ENCODE measurements around the gene POLR3A.
"Not testable (repeated sequence)": the region's sequence is repeated elsewhere in the genome, so short reads cannot be mapped to it uniquely, and the experiment has no call there.

Gene POLR3A

DNA sequence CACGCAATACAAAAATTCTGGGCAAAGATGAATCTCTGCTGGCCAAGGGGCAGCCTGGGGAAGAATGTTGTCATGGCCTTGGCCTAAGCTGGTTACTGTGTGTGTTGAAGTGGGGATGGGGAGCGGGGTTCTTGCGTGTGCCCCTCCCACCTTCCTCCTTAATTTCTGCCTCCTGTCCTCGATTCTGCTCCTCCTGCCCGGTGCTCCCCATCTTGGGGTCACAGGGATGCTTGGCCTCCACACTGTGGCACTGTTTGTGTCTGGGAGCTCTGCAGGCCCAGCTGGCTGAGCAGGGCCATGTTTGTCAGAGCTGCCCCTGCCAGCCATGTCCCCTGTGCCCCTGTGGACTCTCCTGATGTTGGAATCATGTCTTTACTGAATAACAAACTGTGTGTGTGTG lies 41.4 kb upstream of the POLR3A start:
- no peak for DNase-seq (ENCODE audit: low read depth, low spot score)
- TF ChIP-seq, protein P1, sequence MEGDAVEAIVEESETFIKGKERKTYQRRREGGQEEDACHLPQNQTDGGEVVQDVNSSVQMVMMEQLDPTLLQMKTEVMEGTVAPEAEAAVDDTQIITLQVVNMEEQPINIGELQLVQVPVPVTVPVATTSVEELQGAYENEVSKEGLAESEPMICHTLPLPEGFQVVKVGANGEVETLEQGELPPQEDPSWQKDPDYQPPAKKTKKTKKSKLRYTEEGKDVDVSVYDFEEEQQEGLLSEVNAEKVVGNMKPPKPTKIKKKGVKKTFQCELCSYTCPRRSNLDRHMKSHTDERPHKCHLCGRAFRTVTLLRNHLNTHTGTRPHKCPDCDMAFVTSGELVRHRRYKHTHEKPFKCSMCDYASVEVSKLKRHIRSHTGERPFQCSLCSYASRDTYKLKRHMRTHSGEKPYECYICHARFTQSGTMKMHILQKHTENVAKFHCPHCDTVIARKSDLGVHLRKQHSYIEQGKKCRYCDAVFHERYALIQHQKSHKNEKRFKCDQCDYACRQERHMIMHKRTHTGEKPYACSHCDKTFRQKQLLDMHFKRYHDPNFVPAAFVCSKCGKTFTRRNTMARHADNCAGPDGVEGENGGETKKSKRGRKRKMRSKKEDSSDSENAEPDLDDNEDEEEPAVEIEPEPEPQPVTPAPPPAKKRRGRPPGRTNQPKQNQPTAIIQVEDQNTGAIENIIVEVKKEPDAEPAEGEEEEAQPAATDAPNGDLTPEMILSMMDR (IDR thresholded peaks at IDR 0.05; ENCODE audit: insufficient read depth, low read length, missing control alignments): no peak
- H3K4me3 ChIP-seq (ENCODE audit: low read depth, low read length): no peak overlapping the region
- ChIA-PET CTCF (interaction anchor here (1.9 kb wide), 1 partner anchor 24 kb away, joined by 6 read pairs; no protein-coding TSS in a partner anchor), POLR2A (interaction anchor here (0.6 kb wide), 1 partner anchor 25 kb away, joined by 3 read pairs; no protein-coding TSS in a partner anchor)

DNA sequence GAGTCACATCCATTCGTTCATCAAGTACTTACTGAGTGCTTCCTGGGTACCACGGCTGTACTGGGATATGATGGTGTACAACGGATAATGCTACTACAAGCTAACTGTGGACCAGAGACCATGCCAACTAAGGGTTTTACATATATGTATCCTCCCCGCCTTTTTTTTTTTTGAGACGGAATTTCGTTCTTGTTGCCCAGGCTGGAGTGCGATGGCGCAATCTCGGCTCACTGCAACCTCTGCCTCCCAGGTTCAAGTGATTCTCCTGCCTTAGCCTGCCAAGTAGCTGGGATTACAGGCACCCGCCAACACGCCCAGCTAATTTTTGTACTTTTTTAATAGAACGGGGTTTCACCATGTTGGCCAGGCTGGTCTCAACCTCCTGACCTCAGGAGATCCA lies 40.7 kb upstream of the POLR3A start:
- H3K4me3 ChIP-seq (ENCODE audit: low read depth, low read length); DNase-seq (ENCODE audit: low read depth, low spot score); POLR2A ChIA-PET: not testable (repeated sequence)
- CTCF ChIA-PET: interaction anchor here (1.9 kb wide), 1 partner anchor 23 kb away, joined by 6 read pairs; no protein-coding TSS in a partner anchor

DNA sequence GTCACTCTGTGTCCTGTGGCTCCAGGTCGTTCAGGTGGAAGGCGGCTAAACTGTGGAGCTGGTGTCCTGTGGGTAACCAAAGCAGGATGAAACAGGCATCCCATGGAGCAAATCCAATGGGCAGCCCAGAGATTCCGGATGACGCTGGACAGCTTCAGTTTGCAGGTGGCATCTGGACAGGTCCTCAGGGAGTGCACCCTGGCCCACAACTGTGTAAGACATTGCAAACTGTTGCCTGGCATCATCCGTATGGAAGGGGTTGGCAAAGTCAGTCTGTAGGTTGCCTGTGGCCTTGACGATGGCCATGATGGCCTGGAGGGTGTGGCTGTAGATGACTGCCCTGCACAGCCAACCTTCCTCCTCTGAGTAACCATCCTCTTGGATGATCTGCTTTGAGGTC lies 39.8 kb upstream of the POLR3A start:
- DNase-seq (ENCODE audit: low read depth, low spot score): no peak
- TF ChIP-seq, protein P1 (IDR thresholded peaks at IDR 0.05; ENCODE audit: insufficient read depth, low read length, missing control alignments): no peak
- H3K4me3 ChIP-seq (ENCODE audit: low read depth, low read length): no peak overlapping the region
- ChIA-PET POLR2A (no interaction called here), CTCF (interaction anchor here (0.9 kb wide), 1 partner anchor 22 kb away, joined by 4 read pairs; no protein-coding TSS in a partner anchor)

DNA sequence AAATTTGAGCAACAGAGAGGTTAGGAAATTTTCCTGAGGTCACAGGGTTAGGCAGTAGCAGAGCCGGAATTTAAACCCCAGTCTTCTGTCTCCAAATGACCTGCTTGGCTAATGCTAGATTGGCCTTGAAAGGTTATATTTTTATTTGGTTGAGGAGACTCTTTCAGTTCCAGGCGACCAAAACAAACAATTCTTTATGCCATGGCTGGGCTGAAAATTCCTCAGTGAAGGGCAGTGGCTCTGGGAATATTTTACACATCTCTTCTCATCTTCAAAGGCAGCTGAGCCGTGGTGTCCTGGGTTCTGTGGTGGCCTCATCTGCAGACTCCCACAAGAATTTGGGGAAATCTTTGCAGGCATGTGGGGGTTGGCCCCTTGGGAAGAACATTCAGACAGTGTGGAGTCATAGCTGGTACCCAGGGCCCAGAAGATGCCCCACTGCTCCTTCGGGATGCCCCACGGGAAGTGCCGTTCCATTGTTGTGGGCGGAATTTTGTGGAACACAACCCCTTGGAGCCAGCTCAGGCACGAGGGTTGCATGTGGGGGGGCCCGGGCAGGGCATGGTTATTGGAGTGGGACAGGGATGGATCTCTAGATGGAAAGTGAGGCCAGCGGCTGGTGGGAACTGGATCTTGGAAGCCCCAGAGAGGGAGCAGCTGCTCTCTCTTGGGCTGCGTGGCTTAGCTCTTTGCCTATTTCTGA lies 37.6 kb upstream of the POLR3A start:
- TF ChIP-seq, protein P1 (IDR thresholded peaks at IDR 0.05; ENCODE audit: insufficient read depth, low read length, missing control alignments): no peak
- H3K4me3 ChIP-seq (ENCODE audit: low read depth, low read length): no peak overlapping the region
- no peak for DNase-seq (ENCODE audit: low read depth, low spot score)
- ChIA-PET POLR2A (no interaction called here), CTCF (interaction anchor here (0.7 to 1.3 kb wide), 3 partner anchors 13 to 20 kb away, joined by 3 to 6 read pairs (median 3); no protein-coding TSS in a partner anchor)

DNA sequence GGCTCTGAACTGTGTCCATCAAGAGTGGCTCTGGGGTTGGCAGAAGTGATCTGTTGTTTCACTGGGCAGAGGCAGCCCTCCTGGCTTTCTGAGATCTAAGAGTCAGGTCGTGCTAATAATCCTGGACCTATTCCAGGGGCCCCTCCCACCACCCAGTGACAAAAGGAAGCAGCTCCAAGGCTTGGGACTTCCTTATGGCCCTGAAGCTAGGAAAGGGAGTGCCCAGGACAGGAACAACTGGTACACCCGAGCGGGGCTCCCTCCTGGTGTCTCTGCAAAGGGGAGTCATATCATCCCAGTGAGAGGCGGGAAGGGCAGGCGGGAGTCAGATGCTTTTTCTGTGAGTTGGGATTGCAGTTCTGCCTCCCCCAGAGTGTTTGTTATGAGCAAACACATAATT lies 36.7 kb upstream of the POLR3A start:
- POLR2A ChIA-PET: no interaction called here
- CTCF ChIA-PET: interaction anchor here (1.3 kb wide), 1 partner anchor 19 kb away, joined by 6 read pairs; no protein-coding TSS in a partner anchor

DNA sequence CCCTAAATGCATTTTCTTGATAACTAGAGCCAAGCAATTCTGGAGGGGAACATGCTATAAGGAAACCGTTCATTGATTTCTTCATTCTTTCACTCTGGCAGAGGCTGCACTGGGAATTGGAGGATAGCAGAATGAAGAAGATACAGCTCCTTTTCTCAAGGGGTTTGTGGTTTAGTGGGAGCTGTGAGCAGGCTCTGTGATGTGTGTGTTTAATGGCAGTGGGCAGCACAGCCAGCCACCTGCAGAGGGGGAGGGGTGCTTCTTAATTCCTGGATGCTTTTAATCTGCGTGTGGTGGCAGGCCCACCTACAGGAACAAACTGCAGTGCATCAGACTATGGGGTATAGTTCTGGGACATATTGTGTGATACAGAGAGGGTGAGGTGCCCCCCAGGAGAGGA lies 36.3 kb upstream of the POLR3A start:
- TF ChIP-seq, protein P1 (IDR thresholded peaks at IDR 0.05; ENCODE audit: insufficient read depth, low read length, missing control alignments): no peak
- ChIA-PET CTCF (interaction anchor here (1.3 kb wide), 1 partner anchor 18 kb away, joined by 6 read pairs; no protein-coding TSS in a partner anchor), POLR2A (no interaction called here)
- DNase-seq (ENCODE audit: low read depth, low spot score): no peak
- no peak overlapping the region for H3K4me3 ChIP-seq (ENCODE audit: low read depth, low read length)

More for the DNA sequence above, 36.7 kb upstream of the POLR3A start:
- DNase-seq (ENCODE audit: low read depth, low spot score): no peak
- no peak overlapping the region for H3K4me3 ChIP-seq (ENCODE audit: low read depth, low read length)
- TF ChIP-seq, protein P1 (IDR thresholded peaks at IDR 0.05; ENCODE audit: insufficient read depth, low read length, missing control alignments): no peak

DNA sequence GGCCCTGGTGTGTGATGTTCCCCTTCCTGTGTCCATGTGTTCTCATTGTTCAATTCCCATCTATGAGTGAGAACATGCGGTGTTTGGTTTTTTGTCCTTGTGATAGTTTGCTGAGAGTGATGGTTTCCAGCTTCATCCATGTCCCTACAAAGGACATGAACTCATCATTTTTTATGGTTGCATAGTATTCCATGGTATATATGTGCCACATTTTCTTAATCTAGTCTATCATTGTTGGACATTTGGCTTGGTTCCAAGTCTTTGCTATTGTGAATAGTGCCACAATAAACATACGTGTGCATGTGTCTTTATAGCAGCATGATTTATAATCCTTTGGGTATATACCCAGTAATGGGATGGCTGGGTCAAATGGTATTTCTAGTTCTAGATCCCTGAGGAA lies 35.6 kb upstream of the POLR3A start:
- POLR2A ChIA-PET; CTCF ChIA-PET; DNase-seq (ENCODE audit: low read depth, low spot score); H3K4me3 ChIP-seq (ENCODE audit: low read depth, low read length): not testable (repeated sequence)
